Muscle layer of duodenum (tissue), 2 donors: Measurements from ENCODE around the gene FTSJ3.
"Not testable (repeated sequence)": the region's sequence is repeated elsewhere in the genome, so short reads cannot be mapped to it uniquely, and the experiment has no call there.

Experiments
- H3K27ac ChIP-seq: one replicate; pipeline ENCODE4 v1.7.0; 2013; ENCODE audit warnings: mild to moderate bottlenecking, low read length
- H3K27me3 ChIP-seq: one replicate; pipeline ENCODE4 v1.7.0; 2013; ENCODE audit warnings: low read depth, mild to moderate bottlenecking, control low read depth, low read length
- H3K36me3 ChIP-seq, 2 donors: one replicate each; pipeline ENCODE4 v1.7.0; 2013; ENCODE audit warnings: low read length in 2 of 2, control low read depth in 1 of 2, mild to moderate bottlenecking in 1 of 2; ENCODE audit not compliant: insufficient read depth in 2 of 2, control insufficient read depth in 1 of 2
- H3K4me1 ChIP-seq, 2 donors: one replicate each; pipeline ENCODE4 v1.7.0; 2013; ENCODE audit warnings: low read length in 2 of 2, mild to moderate bottlenecking in 2 of 2, control low read depth in 1 of 2, moderate library complexity in 1 of 2; ENCODE audit not compliant: insufficient read depth in 2 of 2, control insufficient read depth in 1 of 2
- H3K4me3 ChIP-seq, 2 donors: one replicate each; pipeline ENCODE4 v1.7.0; 2013; ENCODE audit warnings: low read length in 2 of 2, low read depth in 1 of 2, mild to moderate bottlenecking in 1 of 2
- H3K9me3 ChIP-seq, 2 donors: one replicate each; pipeline ENCODE4 v1.7.0; 2013; ENCODE audit warnings: low read length in 2 of 2, control low read depth in 1 of 2, mild to moderate bottlenecking in 1 of 2; ENCODE audit not compliant: control insufficient read depth in 1 of 2
- donor health status: healthy.

Gene FTSJ3

GRCh38 chr17:63854709-63855108 lies 27.2 kb upstream of the FTSJ3 start:
- Histone ChIP-seq H3K36me3 (no peaks in the 10 kb centered on the region), H3K4me3 (no peak overlapping the region), H3K9me3 (no peaks in the 10 kb centered on the region), H3K27me3 (no peaks in the 10 kb centered on the region), H3K27ac (no peak overlapping the region), H3K4me1 (no peaks in the 10 kb centered on the region)

- Histone ChIP-seq H3K36me3 (no peaks in the 10 kb centered on the region), H3K4me1 (no peaks in the 10 kb centered on the region), H3K4me3 (no peak overlapping the region), H3K27me3 (no peaks in the 10 kb centered on the region), H3K27ac (no peak overlapping the region), H3K9me3 (no peaks in the 10 kb centered on the region)
Measured at GRCh38 chr17:63853260-63853659, 25.8 kb upstream of the FTSJ3 start.

- Histone ChIP-seq H3K36me3 (no peaks in the 10 kb centered on the region), H3K9me3 (no peaks in the 10 kb centered on the region), H3K27me3 (no peaks in the 10 kb centered on the region), H3K4me1 (no peaks in the 10 kb centered on the region), H3K4me3 (no peak overlapping the region), H3K27ac (no peak overlapping the region)
Measured at GRCh38 chr17:63850401-63850800, 22.9 kb upstream of the FTSJ3 start.

- no peaks in the 10 kb centered on the region for H3K9me3 ChIP-seq
- no peaks in the 10 kb centered on the region for H3K36me3 ChIP-seq
- no peak overlapping the region for H3K27ac ChIP-seq
- H3K4me1 ChIP-seq, result peaks cover 0 to under 1% of the 10 kb centered on the region in 2 donors
- peak overlapping the region; percentile 37 to 45 for H3K4me3 ChIP-seq
- no peaks in the 10 kb centered on the region for H3K27me3 ChIP-seq
Measured at GRCh38 chr17:63848834-63849689, 21.6 kb upstream of the FTSJ3 start.

GRCh38 chr17:63847525-63848249 lies 20.2 kb upstream of the FTSJ3 start:
- Histone ChIP-seq H3K27me3 (no peaks in the 10 kb centered on the region), H3K4me1 (peaks cover 0 to 10% of the 10 kb centered on the region in 2 donors), H3K27ac (no peak overlapping the region), H3K4me3 (no peak overlapping the region), H3K9me3 (no peaks in the 10 kb centered on the region), H3K36me3 (no peaks in the 10 kb centered on the region)

- Histone ChIP-seq H3K4me1 (peaks cover 9 to 21% of the 10 kb centered on the region in 2 donors), H3K36me3 (peaks cover 0 to 4% of the 10 kb centered on the region in 2 donors), H3K9me3 (no peaks in the 10 kb centered on the region), H3K27ac (no peak overlapping the region), H3K4me3 (no peak overlapping the region), H3K27me3 (no peaks in the 10 kb centered on the region)
Measured at GRCh38 chr17:63845509-63845908, 18.0 kb upstream of the FTSJ3 start.

- Histone ChIP-seq H3K27me3 (no peaks in the 10 kb centered on the region), H3K36me3 (peaks cover 0 to 4% of the 10 kb centered on the region in 2 donors), H3K4me3 (peak overlapping the region in 1 of 2 donors; percentile 63), H3K27ac (peak overlapping the region; percentile 13), H3K4me1 (peaks cover 11 to 34% of the 10 kb centered on the region in 2 donors), H3K9me3 (no peaks in the 10 kb centered on the region)
Measured at GRCh38 chr17:63843910-63844677, 16.6 kb upstream of the FTSJ3 start.

GRCh38 chr17:63843387-63843888 lies 16.0 kb upstream of the FTSJ3 start:
- H3K9me3 ChIP-seq, H3K27me3 ChIP-seq, H3K36me3 ChIP-seq: not testable (repeated sequence)
- Histone ChIP-seq H3K27ac (peak overlapping the region; percentile 70), H3K4me3 (peak overlapping the region; percentile 63 to 67), H3K4me1 (peaks cover 11 to 41% of the 10 kb centered on the region in 2 donors)

- H3K9me3 ChIP-seq, result no peaks in the 10 kb centered on the region
- peaks cover 11 to 48% of the 10 kb centered on the region in 2 donors for H3K4me1 ChIP-seq
- peak within 1 kb of the TSS; percentile 84 for H3K27ac ChIP-seq
Measured at GRCh38 chr17:63842540-63843386, 15.3 kb upstream of the FTSJ3 start, which contains the start of gene SMARCD2. TSS of gene SMARCD2 (minus strand) at chr17:63842685. CDS start at chr17:63842674, 11 bp downstream.

GRCh38 chr17:63842173-63842539 lies 14.7 kb upstream of the FTSJ3 start:
- Histone ChIP-seq H3K36me3 (peaks cover 2 to 7% of the 10 kb centered on the region in 2 donors), H3K27me3 (no peaks in the 10 kb centered on the region), H3K4me3 (peak overlapping the region; percentile 88 to 93), H3K4me1 (peaks cover 11 to 54% of the 10 kb centered on the region in 2 donors), H3K9me3 (no peaks in the 10 kb centered on the region), H3K27ac (peak overlapping the region; percentile 84)

More at GRCh38 chr17:63842540-63843386, 15.3 kb upstream of the FTSJ3 start, which contains the start of gene SMARCD2:
- Histone ChIP-seq H3K36me3 (peaks cover 0 to 4% of the 10 kb centered on the region in 2 donors), H3K4me3 (peak within 1 kb of the TSS; percentile 88 to 93), H3K27me3 (no peaks in the 10 kb centered on the region)
